ENCODE data around the gene ZNF646.

DNA sequence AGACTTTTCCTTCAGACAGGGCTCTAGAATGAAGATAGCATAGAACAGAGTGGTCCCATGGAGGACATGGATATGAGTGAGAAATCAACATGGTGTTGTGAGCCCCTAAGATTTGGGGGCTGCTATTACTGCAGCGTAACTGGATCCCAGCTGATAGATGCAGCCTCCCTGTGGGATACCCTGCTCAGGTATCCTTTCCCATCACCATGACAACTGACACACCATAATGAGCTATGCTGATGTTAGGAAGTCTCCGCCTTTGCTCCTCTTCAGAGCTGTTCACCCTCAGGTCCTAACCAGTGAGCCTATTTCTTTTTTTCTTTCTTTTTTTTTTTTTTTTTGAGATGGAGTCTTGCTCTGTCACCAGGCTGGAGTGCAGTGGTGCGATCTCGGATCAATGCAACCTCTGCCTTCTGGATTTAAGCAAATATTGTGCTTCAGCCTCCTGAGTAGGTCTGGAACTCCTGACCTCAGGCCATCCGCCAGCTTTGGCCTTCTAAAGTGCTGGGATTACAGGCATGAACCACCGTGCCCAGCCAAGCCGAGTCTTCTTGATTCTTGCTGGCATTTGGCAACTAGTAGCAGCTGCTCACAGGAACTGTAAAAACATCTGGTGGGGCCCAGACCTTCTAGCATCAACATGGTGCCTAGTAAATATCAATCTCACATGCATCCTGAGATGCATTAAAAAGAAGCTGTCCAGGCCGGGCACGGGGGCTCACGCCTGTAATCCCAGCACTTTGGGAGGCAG lies 23.8 kb upstream of the ZNF646 start:
- no peak for TF ChIP-seq POLR2A (IDR thresholded peaks at IDR 0.05; ENCODE audit: low read depth, low read length)
- TF ChIP-seq TAF1 (IDR thresholded peaks at IDR 0.05; ENCODE audit: borderline replicate concordance, low read depth, low read length) = no peak
- no peak for TF ChIP-seq POLR2AphosphoS5 (IDR thresholded peaks at IDR 0.05; ENCODE audit: low read depth, low read length)
